Stimulated activated CD8-positive, alpha-beta memory T cell treated with anti-CD3 and anti-CD28 coated beads, Interleukin-4, amount 100 ng/mL, for 4 hours (primary cell): ENCODE measurements around the gene L1CAM.

ENCODE experiments used
- DNase-seq, 2 donors: peaks; one replicate each; pipeline ENCODE4 v3.0.0-alpha.2; 2020; ENCODE audit warnings: low read depth in 2 of 2, low spot score in 1 of 2

Gene L1CAM, protein sequence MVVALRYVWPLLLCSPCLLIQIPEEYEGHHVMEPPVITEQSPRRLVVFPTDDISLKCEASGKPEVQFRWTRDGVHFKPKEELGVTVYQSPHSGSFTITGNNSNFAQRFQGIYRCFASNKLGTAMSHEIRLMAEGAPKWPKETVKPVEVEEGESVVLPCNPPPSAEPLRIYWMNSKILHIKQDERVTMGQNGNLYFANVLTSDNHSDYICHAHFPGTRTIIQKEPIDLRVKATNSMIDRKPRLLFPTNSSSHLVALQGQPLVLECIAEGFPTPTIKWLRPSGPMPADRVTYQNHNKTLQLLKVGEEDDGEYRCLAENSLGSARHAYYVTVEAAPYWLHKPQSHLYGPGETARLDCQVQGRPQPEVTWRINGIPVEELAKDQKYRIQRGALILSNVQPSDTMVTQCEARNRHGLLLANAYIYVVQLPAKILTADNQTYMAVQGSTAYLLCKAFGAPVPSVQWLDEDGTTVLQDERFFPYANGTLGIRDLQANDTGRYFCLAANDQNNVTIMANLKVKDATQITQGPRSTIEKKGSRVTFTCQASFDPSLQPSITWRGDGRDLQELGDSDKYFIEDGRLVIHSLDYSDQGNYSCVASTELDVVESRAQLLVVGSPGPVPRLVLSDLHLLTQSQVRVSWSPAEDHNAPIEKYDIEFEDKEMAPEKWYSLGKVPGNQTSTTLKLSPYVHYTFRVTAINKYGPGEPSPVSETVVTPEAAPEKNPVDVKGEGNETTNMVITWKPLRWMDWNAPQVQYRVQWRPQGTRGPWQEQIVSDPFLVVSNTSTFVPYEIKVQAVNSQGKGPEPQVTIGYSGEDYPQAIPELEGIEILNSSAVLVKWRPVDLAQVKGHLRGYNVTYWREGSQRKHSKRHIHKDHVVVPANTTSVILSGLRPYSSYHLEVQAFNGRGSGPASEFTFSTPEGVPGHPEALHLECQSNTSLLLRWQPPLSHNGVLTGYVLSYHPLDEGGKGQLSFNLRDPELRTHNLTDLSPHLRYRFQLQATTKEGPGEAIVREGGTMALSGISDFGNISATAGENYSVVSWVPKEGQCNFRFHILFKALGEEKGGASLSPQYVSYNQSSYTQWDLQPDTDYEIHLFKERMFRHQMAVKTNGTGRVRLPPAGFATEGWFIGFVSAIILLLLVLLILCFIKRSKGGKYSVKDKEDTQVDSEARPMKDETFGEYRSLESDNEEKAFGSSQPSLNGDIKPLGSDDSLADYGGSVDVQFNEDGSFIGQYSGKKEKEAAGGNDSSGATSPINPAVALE

DNA sequence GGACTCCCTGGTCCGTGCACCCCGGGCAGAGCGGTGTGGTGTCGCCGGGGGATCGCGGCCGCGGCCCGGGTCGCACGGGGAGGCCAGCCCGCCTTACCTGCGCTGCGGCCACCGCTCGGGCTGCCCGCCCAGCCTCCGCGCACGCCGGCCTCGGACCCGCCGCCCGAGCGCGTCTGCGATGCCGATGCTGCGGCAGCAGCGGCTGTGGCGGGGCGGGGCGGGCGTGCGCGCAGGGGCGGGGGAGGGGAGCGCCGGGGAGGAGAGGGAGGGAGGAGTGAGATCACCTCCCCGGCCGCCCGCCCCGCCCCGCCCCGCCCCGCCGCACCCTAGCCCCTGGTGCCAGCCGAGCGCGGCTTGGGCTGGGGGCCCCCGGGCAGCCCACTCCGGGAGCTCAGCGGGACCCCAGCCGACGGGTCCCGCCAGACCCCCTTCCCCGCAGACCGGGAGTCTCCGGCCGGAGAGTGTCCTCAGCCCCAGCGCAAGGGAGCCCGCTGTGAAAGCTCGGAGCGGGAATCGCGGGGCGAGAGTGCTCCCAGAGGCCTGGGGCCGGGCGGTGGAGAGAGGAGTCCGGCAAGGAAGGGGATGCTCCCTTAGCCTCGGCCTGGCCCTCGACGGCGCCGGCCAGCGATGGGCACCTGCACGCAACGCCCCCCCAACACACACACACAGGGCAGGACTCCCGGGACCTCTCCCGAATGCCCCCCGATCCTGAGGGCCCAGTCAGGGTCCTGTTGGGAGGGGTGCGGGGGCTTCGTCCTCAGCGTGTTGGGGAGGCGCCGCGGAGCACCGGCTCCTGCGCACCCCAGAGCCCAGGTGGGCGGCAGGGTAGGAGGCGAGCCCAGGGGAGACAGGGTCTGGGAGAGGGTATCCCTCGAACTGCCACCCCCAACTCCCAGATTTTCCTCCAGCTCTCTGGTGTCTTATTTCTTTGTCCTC lies at the start of gene L1CAM:
L1CAM (minus strand) TSS at position 206 of the 936 bp plus-strand sequence. CDS start 10,337 bp downstream, outside the sequence.
- no peak for DNase-seq

GRCh38 chrX:153935326-153935851 lies 49.4 kb upstream of the L1CAM start:
- DNase-seq: no peak

DNA sequence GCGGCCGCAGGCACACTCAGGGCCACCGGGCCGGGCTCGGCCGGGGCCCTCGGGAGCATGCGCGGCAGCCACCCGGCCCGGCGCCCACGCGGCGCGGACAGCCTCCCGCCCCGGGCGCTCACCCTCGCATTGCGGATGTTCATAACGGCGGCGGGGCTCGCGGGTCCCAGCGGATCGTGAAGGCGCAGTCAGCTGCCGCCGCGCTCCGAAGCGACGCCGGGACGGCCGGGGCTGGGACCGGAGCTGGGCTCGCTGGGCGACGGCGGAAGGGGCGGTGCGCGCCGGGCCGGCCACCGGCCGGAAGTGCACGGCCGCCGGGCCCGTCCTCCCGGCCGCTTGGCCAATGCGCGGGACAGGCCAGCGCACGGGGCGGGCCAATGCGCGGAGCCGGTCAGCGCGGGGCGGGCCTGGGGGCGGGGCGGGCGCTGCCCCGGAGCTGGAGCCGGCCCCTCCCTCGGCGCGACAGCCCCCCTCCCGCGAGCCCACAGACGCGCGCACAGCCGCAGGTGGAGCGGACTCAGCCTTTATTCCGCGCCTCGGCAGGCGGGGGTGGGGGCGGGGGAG lies 48.9 kb upstream of the L1CAM start, which contains the start of gene NAA10:
NAA10 (minus strand) TSS at position 276 of the 564 bp plus-strand sequence; CDS start at position 143, 133 bp downstream.
- DNase-seq: peak in 1 of 2 donors; percentile 55

DNA sequence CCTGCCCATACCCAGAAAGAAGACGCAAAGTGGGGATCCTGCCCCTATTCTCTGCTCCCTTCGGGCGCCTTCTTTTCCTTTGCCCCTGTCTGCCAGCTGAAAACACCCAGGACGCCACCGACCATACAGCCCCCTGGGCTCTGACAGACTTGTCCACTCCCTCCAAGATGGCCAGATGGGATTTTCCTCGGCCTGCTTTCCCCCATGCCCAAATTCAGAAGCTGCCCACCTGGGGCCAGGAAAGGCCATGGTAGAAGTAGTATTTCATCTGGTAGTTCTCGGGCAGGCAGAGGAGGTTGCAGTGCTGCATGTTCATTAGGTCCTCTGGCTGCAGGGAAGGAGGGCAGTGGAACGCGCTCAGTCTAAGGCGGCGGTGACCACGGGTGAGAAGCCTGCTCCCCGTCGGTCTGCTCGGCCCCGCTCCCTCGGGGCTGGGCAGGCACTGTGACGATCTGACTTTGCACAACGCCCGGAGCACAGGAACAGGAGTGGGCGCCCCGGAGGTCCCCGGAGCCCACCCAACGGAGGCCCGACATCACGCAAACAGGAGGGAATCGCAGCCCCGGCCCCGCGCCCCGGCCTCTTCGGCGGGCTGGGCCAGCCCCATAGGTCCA lies 48.3 kb upstream of the L1CAM start:
- no peak for DNase-seq

DNA sequence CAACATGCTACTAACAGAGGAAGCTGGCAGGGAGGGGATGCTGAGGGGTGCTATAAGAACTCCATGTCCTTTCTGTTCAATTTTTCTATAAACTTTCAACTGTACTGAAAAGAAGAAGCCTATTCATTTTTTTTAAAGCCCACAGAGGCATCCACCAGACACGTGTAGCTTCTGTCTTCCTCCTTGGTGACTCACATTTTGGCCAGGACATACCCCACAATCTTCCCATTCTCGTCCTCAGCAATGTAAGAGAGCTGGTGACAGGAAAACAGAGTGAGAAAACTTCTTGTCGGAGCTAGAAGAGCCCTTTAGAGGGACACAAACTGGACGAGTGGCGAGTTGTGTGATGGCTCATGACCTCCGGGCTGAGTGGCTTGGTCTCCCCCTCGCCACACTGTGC lies 47.8 kb upstream of the L1CAM start:
- DNase-seq: no peak

- DNase-seq: no peak
Observed at GRCh38 chrX:153932220-153932915, 46.4 kb upstream of the L1CAM start.

DNA sequence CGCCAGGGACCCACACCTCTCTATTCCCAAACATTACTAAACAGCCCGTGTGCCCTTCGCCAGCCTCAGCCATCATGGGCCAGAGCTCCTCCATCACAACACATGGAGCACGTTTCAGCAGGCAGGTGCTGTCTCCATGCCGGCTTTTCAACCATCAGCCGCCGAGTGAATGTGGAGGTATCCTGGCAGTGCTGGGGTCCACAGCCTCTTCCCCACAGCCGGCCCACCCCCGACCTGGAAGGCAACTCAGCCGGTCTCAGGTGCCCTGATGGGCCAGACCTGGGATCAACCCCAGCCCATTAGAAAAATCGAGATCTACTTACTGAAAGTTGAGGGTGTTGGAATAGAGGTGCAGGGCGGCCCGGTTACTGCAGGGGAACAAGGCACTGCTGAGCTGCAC lies 45.8 kb upstream of the L1CAM start:
- no peak for DNase-seq

DNA sequence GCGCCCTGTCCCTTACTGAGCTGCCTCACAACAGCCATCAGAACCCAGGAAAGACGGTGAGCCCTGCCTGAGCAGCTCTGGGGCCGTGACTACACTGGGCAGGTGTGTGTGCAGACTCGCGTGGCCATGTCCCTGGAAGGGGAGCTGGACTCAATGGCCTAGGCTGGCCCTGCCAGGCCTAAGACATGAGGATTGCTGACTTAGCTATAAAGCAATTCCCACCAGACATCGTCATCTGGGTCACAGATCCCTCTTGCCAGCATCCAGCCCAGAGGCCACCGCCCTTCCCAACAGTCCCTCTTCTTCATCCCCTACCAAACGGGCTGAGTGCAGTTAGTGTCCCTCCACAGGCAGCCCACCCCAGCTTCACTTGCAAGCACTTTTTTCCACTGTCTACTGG lies 45.2 kb upstream of the L1CAM start:
- DNase-seq: no peak

GRCh38 chrX:153930011-153930910 lies 44.3 kb upstream of the L1CAM start:
- no peak for DNase-seq

DNA sequence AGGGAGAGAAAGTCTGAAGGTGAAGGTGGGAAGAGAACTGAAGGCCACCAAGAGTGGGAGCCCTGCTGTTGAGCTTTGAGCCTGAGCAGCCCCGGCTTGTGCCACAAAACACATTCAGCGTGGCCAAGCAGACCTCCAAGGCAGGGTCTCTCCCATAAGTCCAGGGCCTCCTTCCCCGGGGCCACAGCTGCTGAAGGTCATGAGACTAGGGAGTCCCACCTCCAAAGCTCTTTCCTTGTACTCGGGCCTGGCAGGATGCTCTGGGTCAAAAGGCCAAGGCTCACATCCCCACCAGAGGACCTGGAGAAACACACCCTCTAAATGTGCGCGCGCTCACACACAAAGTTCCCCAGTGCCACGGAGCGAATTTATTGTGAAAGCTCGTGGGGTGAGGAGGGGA lies 43.6 kb upstream of the L1CAM start:
- DNase-seq: no peak

- DNase-seq: no peak
Observed at GRCh38 chrX:153928846-153929245, 42.9 kb upstream of the L1CAM start.

DNA sequence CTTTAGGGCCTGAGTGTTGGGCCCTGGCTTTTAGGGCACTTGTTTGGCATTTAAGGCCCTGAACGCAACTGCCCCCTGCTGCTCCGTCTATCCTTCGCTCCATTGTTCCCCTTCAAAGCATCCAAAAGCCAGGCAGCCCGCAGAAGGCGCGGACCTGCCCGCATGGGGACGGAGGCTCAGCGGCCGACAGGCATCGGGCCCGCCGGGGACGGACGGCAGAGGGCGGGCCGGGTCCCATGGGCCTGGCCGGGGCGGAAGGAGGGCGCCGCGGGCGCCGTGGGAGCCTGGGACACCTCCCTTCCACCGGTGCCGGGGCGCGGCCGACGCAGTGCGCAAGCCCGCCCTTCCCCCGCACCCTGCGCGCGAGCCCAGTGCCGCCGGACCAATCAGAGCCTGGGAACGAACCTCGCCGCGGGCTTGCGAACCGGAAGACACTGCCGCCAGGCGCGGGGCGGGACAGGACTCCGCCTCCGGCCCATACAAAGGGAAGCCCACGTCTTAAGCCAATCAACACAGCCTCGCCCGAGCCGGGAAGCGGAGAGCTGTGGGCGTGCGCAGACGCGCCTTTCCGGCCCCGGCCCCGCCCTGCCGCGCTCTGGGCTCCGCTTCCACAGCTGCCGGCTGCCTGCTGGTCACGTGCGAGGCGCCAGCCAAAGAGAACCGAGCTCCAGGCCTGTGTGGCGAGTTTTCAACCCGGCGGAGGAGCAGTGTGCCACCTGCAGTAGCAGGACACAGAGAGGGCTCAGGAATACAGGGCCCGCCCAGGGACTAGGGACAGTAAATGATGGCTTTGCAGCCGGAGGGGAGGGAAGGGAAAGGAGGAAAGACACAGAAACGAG lies 42.2 kb upstream of the L1CAM start:
- peak; percentile 71 to 92 for DNase-seq

DNA sequence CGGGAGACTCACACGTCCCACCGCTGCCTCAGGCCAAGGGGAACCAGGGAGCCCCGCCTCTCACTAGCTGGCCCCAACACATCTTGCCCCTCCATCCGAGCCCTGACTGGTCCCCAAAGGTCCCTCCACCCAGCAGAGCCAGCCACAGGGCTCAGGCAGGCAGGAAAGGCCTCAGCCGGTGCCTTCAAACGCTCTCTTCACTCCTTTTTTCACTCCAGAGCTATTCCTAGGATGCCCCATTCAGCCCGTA lies 41.6 kb upstream of the L1CAM start:
- DNase-seq: no peak

- DNase-seq: peak; percentile 34 to 65
Observed at GRCh38 chrX:153926858-153927671, 41.1 kb upstream of the L1CAM start.

- DNase-seq: no peak
Observed at GRCh38 chrX:153926552-153926857, 40.5 kb upstream of the L1CAM start.
